ENCODE data around the gene TRAT1.

Gene TRAT1

DNA sequence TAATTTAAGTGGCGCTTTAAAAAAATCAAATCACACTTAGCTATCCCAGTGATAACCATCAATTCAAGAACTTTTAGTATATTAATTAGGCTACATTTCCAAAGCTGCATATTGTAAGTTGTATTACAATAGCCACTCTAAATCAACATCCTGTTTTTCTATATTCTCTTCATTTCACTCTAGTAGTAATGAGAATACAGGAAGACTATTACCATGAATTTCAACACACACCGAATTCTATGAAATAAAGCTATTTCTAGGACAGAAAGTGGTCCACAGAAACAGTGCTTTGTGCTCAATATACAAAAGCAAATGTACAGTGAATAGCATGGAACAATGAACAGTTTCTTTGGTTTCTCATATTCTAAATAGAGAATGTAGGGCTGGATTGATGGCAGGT is 24.6 kb downstream of the TRAT1 start:
- DNase-seq (no peak), ATAC-seq (ENCODE audit: insufficient read depth, low read depth) (no peak)
- H3K27me3 ChIP-seq (ENCODE audit: insufficient read depth, low read length, poor library complexity), result no peaks in the 10 kb centered on the region
- H3K4me1 ChIP-seq (ENCODE audit: insufficient read depth, low read length), result no peaks in the 10 kb centered on the region
- H2AFZ ChIP-seq (ENCODE audit: low read depth, low read length), result no peak overlapping the region
- TF ChIP-seq EZH2 (IDR thresholded peaks at IDR 0.05; ENCODE audit: borderline replicate concordance, low read depth, low read length, severe bottlenecking) (no peak), CTCF (IDR thresholded peaks at IDR 0.05; ENCODE audit: borderline replicate concordance, extremely low read depth, low read length, poor library complexity, severe bottlenecking) (no peak)
- H3K79me2 ChIP-seq (ENCODE audit: insufficient read depth, low read length), result peaks cover 53% of the 10 kb centered on the region
- no peak overlapping the region for H3K4me3 ChIP-seq (ENCODE audit: low read depth in 1 of 2, low read length in 2 of 2)
- no peak overlapping the region for H3K27ac ChIP-seq (ENCODE audit: low read length)
- H3K9ac ChIP-seq (ENCODE audit: low read depth, low read length), result no peak overlapping the region
- no peaks in the 10 kb centered on the region for H3K9me3 ChIP-seq (ENCODE audit: insufficient read depth, low read length, severe bottlenecking)
- no peak overlapping the region for H3K4me2 ChIP-seq (ENCODE audit: insufficient read depth, low read length)
- peaks cover 87% of the 10 kb centered on the region for H3K36me3 ChIP-seq (ENCODE audit: insufficient read depth, low read length)
- peaks cover 13% of the 10 kb centered on the region; the same call in 1 of the 2 replicates for H4K20me1 ChIP-seq (ENCODE audit: insufficient read depth, low read length)

DNA sequence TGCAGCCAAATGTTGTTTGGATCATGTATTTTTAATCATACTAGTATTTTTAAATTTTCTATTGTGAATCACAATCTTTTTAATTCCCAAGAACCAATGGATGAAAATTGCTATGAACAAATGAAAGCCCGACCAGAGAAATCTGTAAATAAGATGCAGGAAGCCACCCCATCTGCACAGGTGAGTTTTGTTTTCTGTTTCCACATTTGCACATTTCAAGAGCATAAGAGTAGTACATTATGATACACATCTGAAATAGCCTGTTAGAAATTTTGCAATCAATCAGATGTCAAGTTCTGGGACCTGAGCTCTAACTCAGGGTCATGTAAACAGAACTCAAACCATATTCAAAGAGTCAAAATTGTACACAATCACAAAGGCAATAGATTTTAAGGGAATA is 26.5 kb downstream of the TRAT1 start:
- Histone ChIP-seq H3K27ac (ENCODE audit: low read length) (no peak overlapping the region), H3K27me3 (ENCODE audit: insufficient read depth, low read length, poor library complexity) (no peaks in the 10 kb centered on the region), H3K9ac (ENCODE audit: low read depth, low read length) (no peak overlapping the region), H3K4me2 (ENCODE audit: insufficient read depth, low read length) (no peak overlapping the region), H4K20me1 (ENCODE audit: insufficient read depth, low read length) (peaks cover 10% of the 10 kb centered on the region; the same call in 1 of the 2 replicates), H3K9me3 (ENCODE audit: insufficient read depth, low read length, severe bottlenecking) (no peaks in the 10 kb centered on the region), H2AFZ (ENCODE audit: low read depth, low read length) (no peak overlapping the region), H3K79me2 (ENCODE audit: insufficient read depth, low read length) (peaks cover 34% of the 10 kb centered on the region), H3K4me1 (ENCODE audit: insufficient read depth, low read length) (no peaks in the 10 kb centered on the region), H3K4me3 (ENCODE audit: low read depth in 1 of 2, low read length in 2 of 2) (no peak overlapping the region), H3K36me3 (ENCODE audit: insufficient read depth, low read length) (peaks cover 87% of the 10 kb centered on the region)
- no peak for DNase-seq
- TF ChIP-seq CTCF (IDR thresholded peaks at IDR 0.05; ENCODE audit: borderline replicate concordance, extremely low read depth, low read length, poor library complexity, severe bottlenecking) (no peak), EZH2 (IDR thresholded peaks at IDR 0.05; ENCODE audit: borderline replicate concordance, low read depth, low read length, severe bottlenecking) (no peak)
- ATAC-seq (ENCODE audit: insufficient read depth, low read depth), result no peak

GRCh38 chr3:108861401-108861800 is 38.8 kb downstream of the TRAT1 start:
- Histone ChIP-seq H3K4me1 (ENCODE audit: insufficient read depth, low read length) (no peaks in the 10 kb centered on the region), H3K27ac (ENCODE audit: low read length) (no peak overlapping the region), H2AFZ (ENCODE audit: low read depth, low read length) (no peak overlapping the region), H4K20me1 (ENCODE audit: insufficient read depth, low read length) (no peaks in the 10 kb centered on the region), H3K27me3 (ENCODE audit: insufficient read depth, low read length, poor library complexity) (no peaks in the 10 kb centered on the region), H3K4me3 (ENCODE audit: low read depth in 1 of 2, low read length in 2 of 2) (no peak overlapping the region), H3K4me2 (ENCODE audit: insufficient read depth, low read length) (no peak overlapping the region), H3K9me3 (ENCODE audit: insufficient read depth, low read length, severe bottlenecking) (no peaks in the 10 kb centered on the region), H3K36me3 (ENCODE audit: insufficient read depth, low read length) (peaks cover 76% of the 10 kb centered on the region), H3K9ac (ENCODE audit: low read depth, low read length) (no peak overlapping the region), H3K79me2 (ENCODE audit: insufficient read depth, low read length) (no peaks in the 10 kb centered on the region)
- TF ChIP-seq CTCF (IDR thresholded peaks at IDR 0.05; ENCODE audit: borderline replicate concordance, extremely low read depth, low read length, poor library complexity, severe bottlenecking), result no peak
- no peak for TF ChIP-seq EZH2 (IDR thresholded peaks at IDR 0.05; ENCODE audit: borderline replicate concordance, low read depth, low read length, severe bottlenecking)
- no peak for DNase-seq
- ATAC-seq (ENCODE audit: insufficient read depth, low read depth), result no peak

Measured in DND-41 (cell line).